Neural crest cell (in vitro differentiated cells): Measurements from ENCODE around the gene EEF1AKMT1. TPM values are rescaled to one million over a fixed set of nuclear protein-coding genes. Genes with fewer than 3 reads are reported as not detected.

Experiments
- DNase-seq: peaks from one replicate; pipeline ENCODE4 v3.0.0; 2021; ENCODE audit warnings: low read depth, mixed read lengths, low spot score
- H3K27ac Mint-ChIP-seq: one replicate; pipeline ENCODE4 v1.8.0; 2021; ENCODE audit warnings: mild to moderate bottlenecking, mixed read lengths; ENCODE audit not compliant: unreplicated experiment
- H3K27me3 Mint-ChIP-seq: 2 replicates; pipeline ENCODE4 v1.8.0; 2021; ENCODE audit warnings: low read depth, mild to moderate bottlenecking, mixed read lengths
- H3K36me3 Mint-ChIP-seq: 2 replicates; pipeline ENCODE4 v1.8.0; 2021; ENCODE audit warnings: low read depth, mild to moderate bottlenecking, mixed read lengths
- H3K4me1 Mint-ChIP-seq: 2 replicates; pipeline ENCODE4 v1.8.0; 2021; ENCODE audit warnings: mixed read lengths
- H3K4me3 Mint-ChIP-seq: one replicate; pipeline ENCODE4 v1.8.0; 2021; ENCODE audit warnings: mild to moderate bottlenecking, mixed read lengths
- H3K9me3 Mint-ChIP-seq: 2 replicates; pipeline ENCODE4 v1.8.0; 2021; ENCODE audit warnings: mixed read lengths
- total RNA-seq: library from RNA; stranded (reverse); gene quantifications from 2 replicates; pipeline ENCODE4 v1.2.1, GENCODE V29; 2021
- TF ChIP-seq, protein P1 (sequence below): fragments of 200-600 bp; sonication (generic); conservative IDR thresholded peaks from 2 replicates; pipeline ENCODE4 v1.5.0; 2021; ENCODE audit warnings: antibody characterized with exemption, mild to moderate bottlenecking

EEF1AKMT1 gene
- total RNA-seq, 1 donor from 2014 or later: 14.8 TPM

DNA sequence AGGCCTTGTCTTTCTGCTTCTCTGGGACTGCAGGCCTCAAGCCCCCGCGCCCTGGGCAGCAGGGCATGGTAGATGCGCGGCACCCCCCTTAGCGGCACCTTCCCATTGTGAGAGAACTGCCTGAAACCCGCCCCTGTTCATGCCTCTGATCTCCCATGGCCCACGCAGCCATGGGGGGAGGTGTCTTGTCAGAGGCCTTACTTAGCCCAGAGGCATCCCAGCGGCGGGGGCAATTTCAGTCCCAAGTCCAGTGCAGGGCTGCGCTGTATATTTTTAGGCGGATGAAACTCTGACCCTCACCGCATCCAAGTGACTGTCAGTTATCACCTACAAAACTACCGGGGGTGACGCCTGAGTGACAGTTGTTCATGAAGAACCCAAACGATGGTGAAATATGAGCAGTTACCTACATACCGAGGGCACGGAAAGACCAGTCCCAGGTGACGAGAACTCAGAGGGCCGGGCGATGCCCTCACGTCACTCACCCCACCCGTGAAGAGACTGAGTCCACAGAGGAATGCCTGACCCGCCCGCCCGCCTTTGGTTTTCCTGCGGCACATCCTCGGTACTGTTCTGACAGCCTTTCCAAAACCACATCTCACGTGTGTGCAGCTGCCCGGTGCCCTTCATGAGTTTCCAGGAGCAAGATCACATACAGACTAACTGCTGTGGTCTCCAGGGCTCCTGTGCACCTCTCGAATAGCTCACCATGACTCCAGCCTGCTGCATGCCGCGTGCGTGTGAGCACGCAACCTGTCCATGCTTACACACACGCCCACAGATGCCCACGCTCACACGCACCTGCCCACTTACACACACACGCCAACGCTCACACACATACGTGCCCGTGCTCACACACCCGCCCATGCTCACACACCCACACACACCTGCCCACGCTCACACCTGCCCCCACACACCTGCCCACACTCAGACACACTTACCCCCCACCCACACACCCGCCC is 55.9 kb downstream of the EEF1AKMT1 start:
- Mint-ChIP-seq H3K4me1 (peaks cover 21% of the 10 kb centered on the region), H3K36me3 (peaks cover 1% of the 10 kb centered on the region), H3K9me3 (no peaks in the 10 kb centered on the region), H3K4me3 (no peak overlapping the region), H3K27ac (no peak overlapping the region), H3K27me3 (peaks cover 24% of the 10 kb centered on the region)
- DNase-seq: no peak
- TF ChIP-seq, protein P1, sequence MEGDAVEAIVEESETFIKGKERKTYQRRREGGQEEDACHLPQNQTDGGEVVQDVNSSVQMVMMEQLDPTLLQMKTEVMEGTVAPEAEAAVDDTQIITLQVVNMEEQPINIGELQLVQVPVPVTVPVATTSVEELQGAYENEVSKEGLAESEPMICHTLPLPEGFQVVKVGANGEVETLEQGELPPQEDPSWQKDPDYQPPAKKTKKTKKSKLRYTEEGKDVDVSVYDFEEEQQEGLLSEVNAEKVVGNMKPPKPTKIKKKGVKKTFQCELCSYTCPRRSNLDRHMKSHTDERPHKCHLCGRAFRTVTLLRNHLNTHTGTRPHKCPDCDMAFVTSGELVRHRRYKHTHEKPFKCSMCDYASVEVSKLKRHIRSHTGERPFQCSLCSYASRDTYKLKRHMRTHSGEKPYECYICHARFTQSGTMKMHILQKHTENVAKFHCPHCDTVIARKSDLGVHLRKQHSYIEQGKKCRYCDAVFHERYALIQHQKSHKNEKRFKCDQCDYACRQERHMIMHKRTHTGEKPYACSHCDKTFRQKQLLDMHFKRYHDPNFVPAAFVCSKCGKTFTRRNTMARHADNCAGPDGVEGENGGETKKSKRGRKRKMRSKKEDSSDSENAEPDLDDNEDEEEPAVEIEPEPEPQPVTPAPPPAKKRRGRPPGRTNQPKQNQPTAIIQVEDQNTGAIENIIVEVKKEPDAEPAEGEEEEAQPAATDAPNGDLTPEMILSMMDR: no peak

DNA sequence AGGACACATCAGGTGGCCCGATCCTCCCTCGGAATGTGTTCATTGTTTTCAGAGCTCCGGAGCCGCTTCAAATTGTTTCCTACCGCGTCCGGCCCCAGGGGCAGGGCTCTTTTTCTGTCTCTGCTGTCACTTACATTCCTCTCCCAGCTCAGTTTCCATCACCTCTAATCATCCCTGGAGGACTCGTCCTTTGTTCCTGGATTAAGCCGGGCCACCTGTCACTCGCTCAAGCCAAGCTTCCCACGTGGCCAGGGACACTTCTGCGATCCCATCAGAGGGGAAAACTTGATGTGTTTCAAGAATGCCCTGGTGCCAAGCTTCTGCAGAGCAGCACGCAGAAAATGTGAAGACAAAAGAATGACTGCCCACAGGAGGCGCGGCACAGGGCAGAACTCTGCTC is 56.8 kb downstream of the EEF1AKMT1 start:
- Mint-ChIP-seq H3K27me3 (peaks cover 16% of the 10 kb centered on the region), H3K36me3 (no peaks in the 10 kb centered on the region), H3K4me1 (peaks cover 27% of the 10 kb centered on the region), H3K27ac (no peak overlapping the region), H3K9me3 (no peaks in the 10 kb centered on the region), H3K4me3 (no peak overlapping the region)
- DNase-seq: no peak
- TF ChIP-seq, protein P1: no peak

DNA sequence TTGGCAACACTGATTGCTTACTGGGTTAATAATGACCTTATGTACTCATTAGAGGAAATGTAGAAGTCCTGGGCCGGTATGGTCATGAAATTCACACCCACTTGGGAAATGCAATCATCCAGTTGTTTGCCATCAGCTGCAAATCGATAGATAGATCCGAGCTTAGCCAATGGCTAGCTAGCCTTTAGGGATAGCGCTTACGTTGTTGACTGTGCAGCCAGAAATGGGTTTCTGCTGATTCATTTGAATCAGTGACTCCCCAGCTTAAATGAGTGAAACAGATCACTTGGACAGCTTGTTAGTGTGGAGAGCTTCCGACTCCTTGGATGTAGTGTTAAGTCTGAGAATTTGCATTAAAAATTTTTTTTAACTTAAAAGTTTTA is 58.4 kb downstream of the EEF1AKMT1 start:
- Mint-ChIP-seq H3K27ac (no peak overlapping the region), H3K4me1 (peaks cover 41% of the 10 kb centered on the region), H3K36me3 (no peaks in the 10 kb centered on the region), H3K27me3 (peaks cover 13% of the 10 kb centered on the region), H3K4me3 (no peak overlapping the region), H3K9me3 (no peaks in the 10 kb centered on the region)
- TF ChIP-seq, protein P1: no peak
- DNase-seq: no peak

DNA sequence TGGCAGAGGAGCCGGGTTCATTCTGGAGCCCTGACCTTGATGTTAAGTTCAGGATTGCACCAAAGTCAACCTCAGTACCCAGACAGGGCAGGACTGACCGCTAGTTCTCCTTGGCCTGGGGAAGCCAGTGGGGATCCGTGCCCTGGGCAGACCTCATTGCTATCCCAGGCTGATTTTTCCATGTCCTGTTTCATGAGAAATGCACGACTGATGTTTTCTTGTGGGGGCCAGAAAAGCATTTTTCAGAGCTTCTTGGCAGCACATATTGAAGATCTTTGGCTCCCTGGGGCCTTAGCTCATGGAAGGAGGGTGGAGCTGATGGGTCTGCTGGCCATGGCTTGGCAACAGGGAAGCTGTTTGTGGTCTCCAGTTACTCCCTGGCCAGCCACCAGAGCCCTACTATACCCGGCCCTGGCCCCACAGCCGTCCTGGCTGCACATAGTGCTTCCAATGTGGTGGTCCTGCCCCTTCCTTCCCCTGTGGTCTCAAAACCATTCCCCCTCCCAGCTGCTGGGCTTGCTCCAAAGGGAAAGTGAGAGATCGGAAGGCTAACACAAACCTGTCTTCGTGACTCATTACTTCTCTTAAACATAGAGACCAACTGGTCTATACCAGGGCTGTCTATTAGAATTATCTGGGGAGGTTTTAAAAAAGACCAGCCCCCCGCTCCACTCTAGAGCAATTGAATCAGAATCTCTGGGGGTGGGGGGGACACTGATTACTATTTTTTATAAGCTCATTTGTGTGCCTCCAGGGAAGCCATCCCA is 59.0 kb downstream of the EEF1AKMT1 start:
- Mint-ChIP-seq H3K27me3 (peaks cover 13% of the 10 kb centered on the region), H3K4me3 (no peak overlapping the region), H3K27ac (no peak overlapping the region), H3K4me1 (peaks cover 41% of the 10 kb centered on the region), H3K9me3 (no peaks in the 10 kb centered on the region), H3K36me3 (no peaks in the 10 kb centered on the region)
- TF ChIP-seq, protein P1: no peak
- DNase-seq: no peak

DNA sequence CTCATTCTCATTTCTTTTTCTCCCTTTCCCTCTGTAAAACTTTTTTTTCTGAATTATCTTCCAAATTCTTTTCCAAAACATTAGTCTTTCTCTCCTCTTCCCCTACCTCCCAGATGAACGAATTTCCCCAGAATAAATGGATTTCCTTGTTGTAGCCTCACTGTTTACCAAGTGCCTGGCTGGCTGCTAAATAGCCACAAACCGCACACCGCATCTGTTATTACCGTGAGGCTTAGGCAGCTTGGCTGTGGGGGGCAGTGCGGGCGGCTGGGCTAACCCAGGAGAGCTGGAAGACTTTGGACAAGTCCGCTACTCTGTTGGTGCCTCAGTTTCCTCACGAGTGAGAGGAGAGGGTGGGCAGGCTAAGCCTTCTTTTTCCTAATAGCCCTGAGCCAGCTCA is 59.6 kb downstream of the EEF1AKMT1 start:
- Mint-ChIP-seq H3K27me3 (peaks cover 13% of the 10 kb centered on the region), H3K4me3 (no peak overlapping the region), H3K4me1 (peaks cover 44% of the 10 kb centered on the region), H3K36me3 (no peaks in the 10 kb centered on the region), H3K9me3 (no peaks in the 10 kb centered on the region), H3K27ac (no peak overlapping the region)
- TF ChIP-seq, protein P1: no peak
- DNase-seq: no peak
